Fibroblast of pulmonary artery (primary cell): ENCODE results near the gene FILIP1L.

Experiments
- DNase-seq: peaks from one replicate; pipeline ENCODE4 v3.0.0-alpha.2; 2010; ENCODE audit warnings: low read depth
- H3K4me3 ChIP-seq: replicated peaks from 2 replicates; pipeline ENCODE4 v1.5.1; 2011; ENCODE audit warnings: low read depth, mild to moderate bottlenecking, control low read depth, low read length, moderate library complexity
- CTCF ChIP-seq: IDR thresholded peaks from 2 replicates; pipeline ENCODE4 v1.5.1; 2011; ENCODE audit warnings: mild to moderate bottlenecking, control low read depth, low read length, inconsistent platforms; ENCODE audit errors: missing control alignments

FILIP1L gene

GRCh38 chr3:99818818-99819217, 295.5 kb downstream of the FILIP1L start:
- H3K4me3 ChIP-seq = peak overlapping the region; percentile 89
- TF ChIP-seq CTCF = no peak
- DNase-seq = no peak

- DNase-seq = peak; percentile 95
- TF ChIP-seq CTCF = peak; percentile 30
- H3K4me3 ChIP-seq = peak within 1 kb of the TSS; percentile 89
These were observed 296.7 kb downstream of the FILIP1L start, which contains the start of gene CMSS1 for GRCh38 chr3:99817437-99818240. CMSS1 (plus strand) TSS chr3:99817862.

GRCh38 chr3:99817047-99817436, 297.3 kb downstream of the FILIP1L start:
- peak; percentile 13 for DNase-seq
- peak overlapping the region; percentile 89 for H3K4me3 ChIP-seq
- no peak for TF ChIP-seq CTCF

GRCh38 chr3:99810403-99810802, 303.9 kb downstream of the FILIP1L start:
- DNase-seq = no peak
- TF ChIP-seq CTCF = no peak
- H3K4me3 ChIP-seq = no peak overlapping the region

- TF ChIP-seq CTCF = no peak
- DNase-seq = no peak
- no peak overlapping the region for H3K4me3 ChIP-seq
These were observed 304.7 kb downstream of the FILIP1L start for GRCh38 chr3:99809565-99809964.

- TF ChIP-seq CTCF = peak; percentile 97
- peak; percentile 90 for DNase-seq
These were observed 306.0 kb downstream of the FILIP1L start for GRCh38 chr3:99808163-99808794.

More at GRCh38 chr3:99808163-99808794, 306.0 kb downstream of the FILIP1L start:
- H3K4me3 ChIP-seq = no peak overlapping the region
